ENCODE results near the gene CD99. TPM values are rescaled to one million over a fixed set of nuclear protein-coding genes. Genes with fewer than 3 reads are reported as not detected.

The CD99 gene
- total RNA-seq, 1 experiment from 2014 or later: 407 TPM

GRCh38 chrX:2714551-2714950, 23.5 kb downstream of the CD99 start:
- no peaks in the 10 kb centered on the region for H3K27me3 ChIP-seq (replicated peaks; ENCODE audit: control insufficient read depth, insufficient read depth, low read length)
- Mint-ChIP-seq H3K36me3 (ENCODE audit: insufficient read depth, unreplicated experiment) (peaks cover 52% of the 10 kb centered on the region), H3K9me3 (ENCODE audit: unreplicated experiment) (no peaks in the 10 kb centered on the region), H3K27me3 (ENCODE audit: insufficient read depth, unreplicated experiment) (no peaks in the 10 kb centered on the region), H3K27ac (ENCODE audit: unreplicated experiment) (peak overlapping the region; percentile 65), H3K4me1 (ENCODE audit: low read depth, unreplicated experiment) (peaks cover 30% of the 10 kb centered on the region), H3K4me3 (ENCODE audit: unreplicated experiment) (peak overlapping the region; percentile 50)
- H3K36me3 ChIP-seq (ENCODE audit: control insufficient read depth, insufficient read depth, low read length): peaks cover 6% of the 10 kb centered on the region
- no TSS peak for BruUV-seq (replicated peaks)
- H3K9me3 ChIP-seq: no peaks in the 10 kb centered on the region
- CTCF ChIA-PET: no interaction called here
- no peak for TF ChIP-seq CTCF (IDR thresholded peaks at IDR 0.05; ENCODE audit: insufficient read depth in 1 of 2, low read depth in 1 of 2, low read length in 1 of 2, severe bottlenecking in 1 of 2, unreplicated experiment in 1 of 2)
- DNase-seq: no peak
- H3K4me3 ChIP-seq (ENCODE audit: low read depth, low read length): no peak overlapping the region
- H3K4me1 ChIP-seq: peaks cover 33% of the 10 kb centered on the region
- POLR2A ChIA-PET: no interaction called here
- intact Hi-C loops (cut with micrococcal nuclease; ENCODE audit: unreplicated experiment): loop anchor here (2.0 kb wide), 1 partner anchor 60 kb away; no protein-coding TSS in a partner anchor

- Histone ChIP-seq H3K36me3 (ENCODE audit: control insufficient read depth, insufficient read depth, low read length) (peaks cover 9% of the 10 kb centered on the region), H3K4me3 (ENCODE audit: low read depth, low read length) (no peak overlapping the region), H3K9me3 (no peaks in the 10 kb centered on the region), H3K27me3 (replicated peaks; ENCODE audit: control insufficient read depth, insufficient read depth, low read length) (no peaks in the 10 kb centered on the region), H3K4me1 (peaks cover 28% of the 10 kb centered on the region)
- no TSS peak for BruUV-seq (replicated peaks)
- DNase-seq: peak; percentile 75 to 88
- Mint-ChIP-seq H3K27me3 (ENCODE audit: insufficient read depth, unreplicated experiment) (no peaks in the 10 kb centered on the region), H3K4me1 (ENCODE audit: low read depth, unreplicated experiment) (peaks cover 26% of the 10 kb centered on the region), H3K9me3 (ENCODE audit: unreplicated experiment) (no peaks in the 10 kb centered on the region), H3K36me3 (ENCODE audit: insufficient read depth, unreplicated experiment) (peaks cover 58% of the 10 kb centered on the region), H3K4me3 (ENCODE audit: unreplicated experiment) (peak overlapping the region; percentile 50), H3K27ac (ENCODE audit: unreplicated experiment) (peak overlapping the region; percentile 65)
- ChIA-PET CTCF (no interaction called here), POLR2A (no interaction called here)
- intact Hi-C loops (cut with micrococcal nuclease; ENCODE audit: unreplicated experiment): loop anchor here (1.0 to 2.0 kb wide), 2 partner anchors 24 to 60 kb away; partner anchors contain the start of gene CD99
- TF ChIP-seq CTCF (IDR thresholded peaks at IDR 0.05; ENCODE audit: insufficient read depth in 1 of 2, low read depth in 1 of 2, low read length in 1 of 2, severe bottlenecking in 1 of 2, unreplicated experiment in 1 of 2): peak; percentile 13 to 22
These were observed 24.0 kb downstream of the CD99 start for GRCh38 chrX:2715066-2715600.

- peaks cover 19% of the 10 kb centered on the region for H3K4me1 Mint-ChIP-seq (ENCODE audit: low read depth, unreplicated experiment)
- ChIA-PET POLR2A (no interaction called here), CTCF (no interaction called here)
- H3K36me3 ChIP-seq (ENCODE audit: control insufficient read depth, insufficient read depth, low read length): peaks cover 9% of the 10 kb centered on the region
- no peaks in the 10 kb centered on the region for H3K9me3 Mint-ChIP-seq (ENCODE audit: unreplicated experiment)
- no peak overlapping the region for H3K27ac Mint-ChIP-seq (ENCODE audit: unreplicated experiment)
- H3K27me3 Mint-ChIP-seq (ENCODE audit: insufficient read depth, unreplicated experiment): no peaks in the 10 kb centered on the region
- BruUV-seq (replicated peaks): no TSS peak
- peaks cover 23% of the 10 kb centered on the region for H3K4me1 ChIP-seq
- H3K27me3 ChIP-seq (replicated peaks; ENCODE audit: control insufficient read depth, insufficient read depth, low read length): no peaks in the 10 kb centered on the region
- H3K9me3 ChIP-seq: no peaks in the 10 kb centered on the region
- no peak overlapping the region for H3K4me3 Mint-ChIP-seq (ENCODE audit: unreplicated experiment)
- intact Hi-C loops (cut with micrococcal nuclease; ENCODE audit: unreplicated experiment): no loop called here
- no peak for DNase-seq
- TF ChIP-seq CTCF (IDR thresholded peaks at IDR 0.05; ENCODE audit: insufficient read depth in 1 of 2, low read depth in 1 of 2, low read length in 1 of 2, severe bottlenecking in 1 of 2, unreplicated experiment in 1 of 2): no peak
- H3K36me3 Mint-ChIP-seq (ENCODE audit: insufficient read depth, unreplicated experiment): peaks cover 80% of the 10 kb centered on the region
- no peak overlapping the region for H3K4me3 ChIP-seq (ENCODE audit: low read depth, low read length)
These were observed 26.2 kb downstream of the CD99 start for GRCh38 chrX:2717312-2717711.
